ENCODE data around the gene PLAC8. TPM values are rescaled to one million over a fixed set of nuclear protein-coding genes. Genes with fewer than 3 reads are reported as not detected.
A peak's percentile ranks its signal among the peaks of the same experiment; 100 is the strongest.
"Not testable (repeated sequence)": the region's sequence is repeated elsewhere in the genome, so short reads cannot be mapped to it uniquely, and the experiment has no call there.

PLAC8 gene
- total RNA-seq, 1 experiment from 2014 or later = 1.6 TPM

DNA sequence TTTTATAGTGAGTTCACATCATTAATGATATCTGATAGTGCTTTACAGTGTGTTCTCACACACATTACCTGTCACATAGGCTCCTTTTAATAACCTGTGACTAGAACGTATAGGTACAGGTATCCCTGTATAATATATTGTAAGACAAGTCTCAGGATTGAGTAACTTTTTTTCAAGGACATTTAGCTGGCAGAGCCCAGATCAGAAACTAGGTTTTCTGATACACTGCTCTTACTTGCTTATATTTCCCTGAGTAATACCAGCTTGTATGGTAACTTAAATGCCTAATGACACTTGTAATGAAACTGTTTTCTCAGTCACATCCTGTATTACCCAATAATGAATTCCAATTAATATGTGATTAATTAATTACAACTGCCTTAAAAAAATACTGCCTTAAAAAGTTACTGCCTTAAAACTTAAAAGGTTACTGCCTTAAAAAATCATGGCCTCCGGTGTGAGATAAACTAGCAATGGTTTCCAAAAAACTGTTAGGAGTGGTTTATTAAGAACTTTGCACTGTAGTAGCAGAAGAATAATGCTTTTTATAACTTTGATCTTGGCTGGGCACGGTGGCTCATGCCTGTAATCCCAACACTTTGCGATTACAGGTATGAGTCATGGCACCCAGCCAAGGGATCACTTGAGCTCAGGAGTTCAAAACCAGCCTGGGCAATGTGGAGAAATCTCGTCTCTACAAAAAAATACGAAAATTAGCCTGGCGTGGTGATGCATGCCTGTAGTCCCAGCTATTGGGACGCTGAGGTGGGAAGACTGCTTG lies 67.6 kb downstream of the PLAC8 start:
- Histone ChIP-seq H3K4me2 (ENCODE audit: low read length) (no peak overlapping the region), H3K27me3 (ENCODE audit: low read length) (no peaks in the 10 kb centered on the region), H3K9me3 (ENCODE audit: low read length) (no peaks in the 10 kb centered on the region), H3K4me3 (ENCODE audit: low read length) (no peak overlapping the region), H3K36me3 (ENCODE audit: low read depth, low read length) (no peaks in the 10 kb centered on the region; the same call in 1 of the 2 replicates), H3F3A (ENCODE audit: low read length, unreplicated experiment) (no peaks in the 10 kb centered on the region), H2AFZ (ENCODE audit: low read length) (no peak overlapping the region), H3K79me2 (ENCODE audit: low read length) (peaks cover 25% of the 10 kb centered on the region), H3K4me1 (ENCODE audit: insufficient read depth, low read length) (peaks cover 7% of the 10 kb centered on the region; the same call in 1 of the 2 replicates), H3K9ac (ENCODE audit: low read length) (no peak overlapping the region), H3K27ac (ENCODE audit: low read length) (no peak overlapping the region), H3K9me2 (replicated peaks; ENCODE audit: low read length) (no peaks in the 10 kb centered on the region), H4K20me1 (ENCODE audit: low read length) (no peaks in the 10 kb centered on the region)
- CTCF ChIA-PET = no interaction called here
- POLR2A ChIA-PET (ENCODE audit: unreplicated experiment) = no interaction called here
- no peak for DNase-seq
- no peak for ATAC-seq
- intact Hi-C loops (cut with micrococcal nuclease) = no loop called here
- BruUV-seq (replicated peaks) = no TSS peak
- TF ChIP-seq EZH2 (IDR thresholded peaks at IDR 0.05; ENCODE audit: low read length, unreplicated experiment) = no peak
- TF ChIP-seq EZH2phosphoT487 (IDR thresholded peaks at IDR 0.05; ENCODE audit: borderline replicate concordance, low read length) = no peak
- no peak for TF ChIP-seq CTCF (conservative IDR thresholded peaks at IDR 0.05; ENCODE audit: low read depth, low read length)

DNA sequence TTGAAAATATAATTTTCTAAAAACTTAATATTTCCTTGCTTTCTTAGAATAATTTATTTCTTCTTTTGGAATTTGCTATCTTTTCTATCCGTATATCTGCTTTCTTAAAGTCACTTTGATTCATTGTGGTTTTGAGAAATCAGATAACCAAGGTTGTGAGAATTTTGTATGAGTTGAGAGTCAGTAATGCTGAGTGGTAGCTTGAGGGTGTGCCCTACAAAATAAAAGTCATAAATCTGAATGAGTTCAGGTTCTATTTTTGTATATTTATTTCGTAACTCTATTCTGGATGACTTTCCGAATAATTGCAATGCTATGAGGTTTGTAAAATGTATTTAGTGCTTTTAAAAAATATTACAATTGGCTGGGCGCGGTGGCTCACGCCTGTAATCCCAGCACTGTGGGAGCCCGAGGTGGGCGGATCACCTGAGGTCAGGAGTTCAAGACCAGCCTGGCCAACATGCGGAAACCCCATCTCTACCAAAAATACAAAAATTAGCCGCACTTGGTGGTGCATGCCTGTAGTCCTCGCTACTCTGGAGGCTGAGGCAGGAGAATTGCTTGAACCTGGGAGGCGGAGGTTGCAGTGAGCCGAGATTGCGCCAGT lies 70.6 kb downstream of the PLAC8 start:
- CTCF ChIA-PET = no interaction called here
- POLR2A ChIA-PET (ENCODE audit: unreplicated experiment) = no interaction called here
- ATAC-seq (no peak), DNase-seq (peak; percentile 42)
- no peak overlapping the region for H3K9ac ChIP-seq (ENCODE audit: low read length)
- TF ChIP-seq CTCF (conservative IDR thresholded peaks at IDR 0.05; ENCODE audit: low read depth, low read length) (no peak), EZH2phosphoT487 (IDR thresholded peaks at IDR 0.05; ENCODE audit: borderline replicate concordance, low read length) (no peak), EZH2 (IDR thresholded peaks at IDR 0.05; ENCODE audit: low read length, unreplicated experiment) (no peak)
- H3K9me2 ChIP-seq (replicated peaks; ENCODE audit: low read length) = no peaks in the 10 kb centered on the region
- H3K4me2 ChIP-seq (ENCODE audit: low read length) = no peak overlapping the region
- peaks cover 7% of the 10 kb centered on the region; the same call in 1 of the 2 replicates for H3K4me1 ChIP-seq (ENCODE audit: insufficient read depth, low read length)
- H3F3A ChIP-seq (ENCODE audit: low read length, unreplicated experiment) = no peaks in the 10 kb centered on the region
- no peak overlapping the region for H3K4me3 ChIP-seq (ENCODE audit: low read length)
- no peak overlapping the region for H3K27ac ChIP-seq (ENCODE audit: low read length)
- no peaks in the 10 kb centered on the region; the same call in 1 of the 2 replicates for H3K36me3 ChIP-seq (ENCODE audit: low read depth, low read length)
- no peak overlapping the region for H2AFZ ChIP-seq (ENCODE audit: low read length)
- no peaks in the 10 kb centered on the region for H3K27me3 ChIP-seq (ENCODE audit: low read length)
- peaks cover 51% of the 10 kb centered on the region for H3K79me2 ChIP-seq (ENCODE audit: low read length)
- no TSS peak for BruUV-seq (replicated peaks)
- H4K20me1 ChIP-seq (ENCODE audit: low read length) = no peaks in the 10 kb centered on the region
- H3K9me3 ChIP-seq (ENCODE audit: low read length) = no peaks in the 10 kb centered on the region
- intact Hi-C loops (cut with micrococcal nuclease) = no loop called here

DNA sequence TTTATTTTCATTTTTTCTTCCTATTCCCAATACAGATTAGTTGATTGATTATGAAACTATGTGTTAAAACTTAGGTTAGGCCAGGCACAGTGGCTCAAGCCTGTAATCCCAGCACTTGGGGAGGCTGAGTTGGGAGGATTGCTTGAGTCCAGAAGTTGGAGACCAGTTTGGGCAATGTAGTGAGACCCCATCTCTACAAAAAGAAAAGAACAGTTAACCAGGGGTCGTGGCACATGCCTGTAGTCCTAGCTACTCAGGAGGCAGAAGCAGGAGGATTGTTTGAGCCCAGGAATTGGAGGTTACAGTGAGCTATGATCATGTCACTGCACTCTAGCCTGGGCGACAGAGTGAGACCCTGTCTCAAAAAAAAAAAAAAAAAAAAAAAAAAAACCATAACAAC lies 71.4 kb downstream of the PLAC8 start:
- H3K4me2 ChIP-seq (ENCODE audit: low read length); H3K9ac ChIP-seq (ENCODE audit: low read length); H3F3A ChIP-seq (ENCODE audit: low read length, unreplicated experiment); H3K4me1 ChIP-seq (ENCODE audit: insufficient read depth, low read length); H3K27ac ChIP-seq (ENCODE audit: low read length); H3K27me3 ChIP-seq (ENCODE audit: low read length); H3K9me3 ChIP-seq (ENCODE audit: low read length); H2AFZ ChIP-seq (ENCODE audit: low read length); H3K4me3 ChIP-seq (ENCODE audit: low read length); H3K36me3 ChIP-seq (ENCODE audit: low read depth, low read length); ATAC-seq; BruUV-seq (replicated peaks); CTCF ChIA-PET; DNase-seq; intact Hi-C loops (cut with micrococcal nuclease); H3K9me2 ChIP-seq (replicated peaks; ENCODE audit: low read length); H4K20me1 ChIP-seq (ENCODE audit: low read length): not testable (repeated sequence)
- H3K79me2 ChIP-seq (ENCODE audit: low read length) = peaks cover 58% of the 10 kb centered on the region
- POLR2A ChIA-PET (ENCODE audit: unreplicated experiment) = interaction anchor here (0.7 kb wide), 1 partner anchor 648 kb away, joined by 8 read pairs; no protein-coding TSS in a partner anchor
